ENCODE data around the gene PBOV1.

DNA sequence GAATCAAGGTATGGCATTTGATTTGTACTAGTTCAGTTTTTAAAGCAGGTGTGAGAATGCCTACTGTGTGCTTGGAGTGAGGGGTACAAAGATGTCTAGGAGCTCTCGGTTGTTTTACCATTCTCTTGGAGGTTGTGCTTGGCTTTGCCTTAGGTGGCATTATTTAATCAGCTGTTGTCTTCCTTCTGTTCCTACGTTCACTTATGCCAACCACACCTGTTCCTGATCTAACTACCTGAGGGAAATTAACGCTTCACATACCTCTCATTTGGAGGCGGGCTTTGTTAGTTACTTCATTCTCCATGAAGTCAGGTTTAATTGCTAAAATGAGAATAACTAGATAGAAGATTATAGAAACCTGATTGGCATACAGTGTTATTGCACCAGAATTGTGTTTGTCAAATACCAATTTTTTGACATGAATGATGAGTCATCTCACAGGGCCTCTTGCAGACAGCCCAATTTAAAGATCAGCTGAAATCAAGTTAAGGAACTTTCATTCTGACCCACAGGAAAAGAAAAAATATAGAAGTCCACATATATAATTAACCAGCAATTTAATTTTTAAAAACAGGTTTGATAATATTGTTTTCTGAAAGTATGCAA lies 24.8 kb upstream of the PBOV1 start:
- TF ChIP-seq POLR2A (IDR thresholded peaks at IDR 0.05): no peak
- no peak for TF ChIP-seq CTCF (IDR thresholded peaks at IDR 0.05)

Data from heart left ventricle (tissue), 13 donors.